Measurements from ENCODE around the gene RHBDL2. TPM values are rescaled to one million over a fixed set of nuclear protein-coding genes. Genes with fewer than 3 reads are reported as not detected.
A peak's percentile ranks its signal among the peaks of the same experiment; 100 is the strongest.

The RHBDL2 gene
- polyA plus RNA-seq, 1 donor from 2014 or later, result not detected

- H3K9me3 ChIP-seq (ENCODE audit: low read length), result no peaks in the 10 kb centered on the region
- no peaks in the 10 kb centered on the region for H3K36me3 ChIP-seq (ENCODE audit: insufficient read depth, low read length)
- peak within 1 kb of the TSS; percentile 82 for H3K4me2 ChIP-seq (ENCODE audit: low read length)
- peak within 1 kb of the TSS; percentile 82 for H3K9ac ChIP-seq (ENCODE audit: low read length)
- H2AFZ ChIP-seq (ENCODE audit: low read depth, low read length), result peak within 1 kb of the TSS; percentile 99
- H3K27ac ChIP-seq (ENCODE audit: low read length), result peak within 1 kb of the TSS; percentile 82
- peak; percentile 59 for TF ChIP-seq SMC3 (conservative IDR thresholded peaks at IDR 0.05; ENCODE audit: poor library complexity)
- no peak for TF ChIP-seq EZH2 (IDR thresholded peaks at IDR 0.05; ENCODE audit: borderline replicate concordance, insufficient read depth, low read length, poor library complexity, severe bottlenecking)
- peak; percentile 46 for TF ChIP-seq RAD21 (conservative IDR thresholded peaks at IDR 0.05)
- peak; percentile 56 for TF ChIP-seq TAF1 (IDR thresholded peaks at IDR 0.05; ENCODE audit: low read depth)
- peak; percentile 58 for TF ChIP-seq POLR2AphosphoS5 (IDR thresholded peaks at IDR 0.05)
- TF ChIP-seq REST (IDR thresholded peaks at IDR 0.05; ENCODE audit: borderline replicate concordance), result no peak
- peak; percentile 86 for TF ChIP-seq MXI1 (conservative IDR thresholded peaks at IDR 0.05; ENCODE audit: poor library complexity, severe bottlenecking)
- TF ChIP-seq CTCF (IDR thresholded peaks at IDR 0.05; ENCODE audit: poor library complexity, severe bottlenecking), result no peak
- peak; percentile 22 for TF ChIP-seq EP300 (conservative IDR thresholded peaks at IDR 0.05; ENCODE audit: poor library complexity, severe bottlenecking)
- H3K4me3 ChIP-seq (ENCODE audit: low read length), result peak within 1 kb of the TSS; percentile 90
- no peaks in the 10 kb centered on the region for H3K27me3 ChIP-seq (ENCODE audit: insufficient read depth, low read depth, low read length)
- no peaks in the 10 kb centered on the region for H4K20me1 ChIP-seq (ENCODE audit: insufficient read depth)
- no peaks in the 10 kb centered on the region for H3K9me2 ChIP-seq (ENCODE audit: insufficient read depth, low read length)
- peaks cover 47% of the 10 kb centered on the region for H3K79me2 ChIP-seq (replicated peaks; ENCODE audit: insufficient read depth, low read length)
- H3F3A ChIP-seq (ENCODE audit: insufficient read depth, low read length, poor library complexity, severe bottlenecking), result no peaks in the 10 kb centered on the region
Observed at GRCh38 chr1:38859561-38860453, 81.8 kb downstream of the RHBDL2 start, which contains the start of gene RRAGC. TSS of gene RRAGC (minus strand) at chr1:38859772. CDS start at chr1:38859646, 126 bp downstream.

GRCh38 chr1:38858833-38859560, 82.6 kb downstream of the RHBDL2 start:
- Histone ChIP-seq H3K79me2 (replicated peaks; ENCODE audit: insufficient read depth, low read length) (peaks cover 50% of the 10 kb centered on the region), H3K9me3 (ENCODE audit: low read length) (no peaks in the 10 kb centered on the region), H3K27ac (ENCODE audit: low read length) (peak overlapping the region; percentile 57), H3K9ac (ENCODE audit: low read length) (peak overlapping the region; percentile 69), H3F3A (ENCODE audit: insufficient read depth, low read length, poor library complexity, severe bottlenecking) (no peaks in the 10 kb centered on the region), H2AFZ (ENCODE audit: low read depth, low read length) (peak overlapping the region; percentile 11), H3K4me3 (ENCODE audit: low read length) (peak overlapping the region; percentile 90), H3K27me3 (ENCODE audit: insufficient read depth, low read depth, low read length) (no peaks in the 10 kb centered on the region), H3K36me3 (ENCODE audit: insufficient read depth, low read length) (no peaks in the 10 kb centered on the region), H3K9me2 (ENCODE audit: insufficient read depth, low read length) (no peaks in the 10 kb centered on the region), H4K20me1 (ENCODE audit: insufficient read depth) (no peaks in the 10 kb centered on the region), H3K4me2 (ENCODE audit: low read length) (peak overlapping the region; percentile 82)
- TF ChIP-seq SMC3 (conservative IDR thresholded peaks at IDR 0.05; ENCODE audit: poor library complexity) (peak; percentile 25), POLR2AphosphoS5 (IDR thresholded peaks at IDR 0.05) (no peak)
